GM23248 (cell line): Measurements from ENCODE around the gene CTIF. TPM values are rescaled to one million over a fixed set of nuclear protein-coding genes. Genes with fewer than 3 reads are reported as not detected.

Source experiments
- DNase-seq: peaks from one replicate; pipeline ENCODE4 v3.0.0-alpha.2; 2015
- H2AFZ ChIP-seq: fragments of 200-600 bp; sonication (generic); 2 replicates; pipeline ENCODE4 v1.6.1; 2016; ENCODE audit warnings: antibody characterized with exemption
- H3F3A ChIP-seq: fragments of 200-600 bp; sonication (generic); 2 replicates; pipeline ENCODE4 v1.6.1; 2016; ENCODE audit warnings: mild to moderate bottlenecking, antibody characterized with exemption, mixed run types; ENCODE audit not compliant: insufficient read depth
- H3K27ac ChIP-seq: fragments of 200-600 bp; sonication (generic); 2 replicates; pipeline ENCODE4 v1.5.1; 2016; ENCODE audit warnings: mild to moderate bottlenecking
- H3K27me3 ChIP-seq: fragments of 200-600 bp; sonication (generic); replicated peaks from 2 replicates; pipeline ENCODE4 v1.6.1; 2016; ENCODE audit warnings: mild to moderate bottlenecking; ENCODE audit not compliant: insufficient read depth
- H3K36me3 ChIP-seq: fragments of 200-600 bp; sonication (generic); 2 replicates; pipeline ENCODE4 v1.6.1; 2016; ENCODE audit warnings: low read depth, mild to moderate bottlenecking
- H3K4me1 ChIP-seq: fragments of 200-600 bp; sonication (generic); 2 replicates; pipeline ENCODE4 v1.6.1; 2016; ENCODE audit warnings: mild to moderate bottlenecking; ENCODE audit not compliant: insufficient read depth
- H3K4me2 ChIP-seq: fragments of 200-600 bp; sonication (generic); one replicate; pipeline ENCODE4 v1.6.1; 2016; ENCODE audit warnings: mild to moderate bottlenecking; ENCODE audit not compliant: unreplicated experiment
- H3K4me3 ChIP-seq: fragments of 200-600 bp; sonication (generic); 2 replicates; pipeline ENCODE4 v1.5.1; 2016; ENCODE audit warnings: mild to moderate bottlenecking
- H3K79me2 ChIP-seq: fragments of 200-600 bp; sonication (generic); 2 replicates; pipeline ENCODE4 v1.6.1; 2016; ENCODE audit warnings: mild to moderate bottlenecking; ENCODE audit not compliant: insufficient read depth
- H3K9ac ChIP-seq: fragments of 200-600 bp; sonication (generic); 2 replicates; pipeline ENCODE4 v1.6.1; 2016; ENCODE audit warnings: mild to moderate bottlenecking
- H3K9me2 ChIP-seq: fragments of 200-600 bp; sonication (generic); 2 replicates; pipeline ENCODE4 v1.6.1; 2016; ENCODE audit warnings: mixed run types, mild to moderate bottlenecking, moderate library complexity; ENCODE audit not compliant: insufficient read depth
- H3K9me3 ChIP-seq: fragments of 200-600 bp; sonication (generic); one replicate; pipeline ENCODE4 v1.6.1; 2017; ENCODE audit warnings: low read depth
- H4K20me1 ChIP-seq: fragments of 200-600 bp; sonication (generic); 2 replicates; pipeline ENCODE4 v1.6.0; 2016; ENCODE audit not compliant: insufficient read depth
- EZH2 ChIP-seq: fragments of 200-600 bp; sonication (generic); IDR thresholded peaks from 2 replicates; pipeline ENCODE4 v1.6.1; 2018; ENCODE audit warnings: antibody characterized with exemption, mild to moderate bottlenecking; ENCODE audit not compliant: insufficient read depth, poor library complexity, severe bottlenecking
- EZH2phosphoT487 ChIP-seq: fragments of 200-600 bp; sonication (generic); IDR thresholded peaks from 2 replicates; pipeline ENCODE4 v1.6.1; 2018; ENCODE audit warnings: antibody characterized with exemption, moderate library complexity, mild to moderate bottlenecking, low read depth; ENCODE audit not compliant: insufficient read depth
- WGBS, 2 experiments: methylation state at CpG; one replicate each; pipeline ENCODE4 v1.1.6; 2015 to 2017; ENCODE audit warnings: low lambda C conversion rate in 2 of 2, low coverage in 1 of 2; ENCODE audit errors: missing lambda C conversion rate in 2 of 2; 5-methylcytosine and 5-hydroxymethylcytosine counted together
- in situ Hi-C: fragments of 300-500 bp; cut with MboI; formaldehyde crosslinking; loops from 2 replicates; pipeline ENCODE4 v1.15.0; 2020
- polyA plus RNA-seq: library from polyadenylated mRNA; unstranded; fragments of >200 nt; fragmentation: Nextera tagmentation; extraction: Ambion mirVana; gene quantifications from 2 replicates; pipeline ENCODE4 v1.2.1, GENCODE V29; 2016
- total RNA-seq: library from RNA; depleted of rRNA; stranded (reverse); fragments of >200 nt; shearing (Covaris generic); gene quantifications from 2 replicates; pipeline ENCODE4 v1.2.3, GENCODE V29; 2014

CTIF gene
- total and polyA plus RNA-seq, 2 experiments from 2014 or later: 21.5 to 46.8 TPM

DNA sequence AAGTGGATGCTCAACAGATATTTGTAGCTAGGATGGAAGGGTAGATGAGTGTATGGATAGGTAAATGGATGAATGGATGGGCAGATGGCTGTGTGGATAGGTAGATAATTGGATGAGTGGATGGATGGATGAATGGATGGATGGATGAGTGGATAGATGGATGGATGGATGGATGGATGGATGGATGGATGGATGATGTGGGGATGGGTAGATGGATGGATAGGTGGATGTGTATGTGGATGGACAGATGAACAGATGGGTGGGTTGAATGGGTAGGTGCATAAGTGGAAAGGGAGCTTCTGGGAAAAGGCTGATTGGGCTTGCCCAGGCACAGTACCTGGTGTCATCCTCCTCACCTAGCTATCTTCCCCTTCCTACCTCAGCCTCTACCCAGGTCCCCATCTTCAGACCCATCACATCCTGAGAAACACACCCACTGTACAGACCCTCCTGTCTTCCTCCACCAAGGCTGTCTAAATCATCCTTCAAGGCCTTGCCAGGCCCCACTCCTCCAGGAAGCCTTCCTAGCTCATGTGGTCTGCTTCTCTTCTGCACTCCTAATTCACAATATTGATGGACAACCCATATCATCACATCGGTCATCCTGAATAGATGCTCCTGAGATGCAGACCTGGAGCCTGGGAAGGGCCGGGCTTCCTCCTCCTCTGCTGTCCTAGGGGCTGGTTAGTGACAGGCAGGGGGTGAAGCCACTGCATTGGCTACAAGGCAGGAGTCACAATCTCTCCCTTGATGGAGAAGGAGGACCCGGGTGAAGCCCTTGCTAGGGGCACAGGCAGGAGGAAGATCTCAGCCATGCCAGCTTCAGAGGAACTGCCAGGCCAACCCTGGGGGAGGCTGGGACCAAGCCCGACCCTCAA lies 362.6 kb downstream of the CTIF start:
- WGBS, 2 experiments: 35 to 38% methylated on average over 4 of the region's 4 CpGs
- H3K9ac ChIP-seq: peak overlapping the region; percentile 81
- H4K20me1 ChIP-seq: no peaks in the 10 kb centered on the region
- H3K9me3 ChIP-seq: no peaks in the 10 kb centered on the region
- peaks cover 46% of the 10 kb centered on the region for H3F3A ChIP-seq
- in situ Hi-C loops: no loop called here
- no peaks in the 10 kb centered on the region for H3K9me2 ChIP-seq
- H3K27ac ChIP-seq: peak overlapping the region; percentile 80
- peak overlapping the region; percentile 80 for H2AFZ ChIP-seq
- H3K4me2 ChIP-seq: peak overlapping the region; percentile 5
- peaks cover 39% of the 10 kb centered on the region for H3K4me1 ChIP-seq
- no peaks in the 10 kb centered on the region for H3K79me2 ChIP-seq
- TF ChIP-seq EZH2phosphoT487: no peak
- no peak for TF ChIP-seq EZH2
- no peak for DNase-seq
- H3K27me3 ChIP-seq: no peaks in the 10 kb centered on the region
- no peaks in the 10 kb centered on the region for H3K36me3 ChIP-seq
- H3K4me3 ChIP-seq: no peak overlapping the region

DNA sequence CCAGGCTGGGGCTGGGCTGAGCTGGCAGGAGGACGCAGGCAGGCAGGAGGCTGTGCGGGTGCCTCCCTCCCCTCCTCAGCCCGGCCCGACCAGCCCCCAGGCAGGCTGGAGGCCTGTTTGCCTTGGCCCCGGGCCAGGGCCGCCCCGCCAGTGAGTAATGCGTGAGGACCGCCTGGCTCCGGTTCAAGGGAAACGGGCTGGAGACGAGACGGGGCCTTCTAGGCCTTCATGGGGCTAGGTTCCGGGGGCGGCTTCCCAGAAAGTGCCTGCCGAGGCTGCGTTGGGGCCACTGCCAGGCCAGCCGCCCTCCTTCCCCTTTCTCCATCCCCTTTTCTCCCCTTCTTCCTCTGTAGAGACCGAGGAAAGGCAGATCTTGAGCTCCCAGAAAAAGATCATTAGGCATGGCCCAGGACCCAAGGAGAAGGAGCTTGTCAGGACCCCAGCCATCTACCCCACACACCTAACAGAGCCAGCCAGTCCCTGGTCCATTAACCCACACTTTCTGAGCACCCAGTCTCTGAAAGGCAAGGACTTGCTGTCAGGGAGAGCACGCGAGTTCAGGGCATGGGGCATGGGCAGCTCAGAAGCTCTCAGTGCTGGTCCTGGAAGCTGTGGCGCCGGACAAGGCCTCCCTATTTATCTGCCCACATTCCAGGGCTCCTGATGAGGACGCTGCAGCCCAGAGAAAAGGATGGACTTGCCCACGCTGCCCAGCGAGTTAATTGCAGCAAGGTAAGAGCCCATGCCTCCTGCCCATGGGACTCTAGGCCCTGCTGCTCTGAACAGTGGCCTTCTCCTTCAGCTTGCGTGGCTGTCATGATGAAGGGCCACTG lies 363.4 kb downstream of the CTIF start:
- Histone ChIP-seq H3K9ac (peak overlapping the region; percentile 81), H4K20me1 (no peaks in the 10 kb centered on the region), H3K36me3 (no peaks in the 10 kb centered on the region), H3K27me3 (no peaks in the 10 kb centered on the region), H3K4me2 (peak overlapping the region; percentile 43), H2AFZ (peak overlapping the region; percentile 80), H3K9me2 (no peaks in the 10 kb centered on the region), H3K9me3 (no peaks in the 10 kb centered on the region), H3K4me3 (peak overlapping the region; percentile 20; the same call in 1 of the 2 replicates), H3K4me1 (peaks cover 31% of the 10 kb centered on the region), H3F3A (peaks cover 46% of the 10 kb centered on the region), H3K27ac (peak overlapping the region; percentile 80), H3K79me2 (no peaks in the 10 kb centered on the region)
- in situ Hi-C loops: no loop called here
- TF ChIP-seq EZH2phosphoT487 (no peak), EZH2 (no peak)
- 28 to 30% methylated on average over 27 of the region's 27 CpGs for WGBS, 2 experiments
- peak; percentile 94 for DNase-seq

DNA sequence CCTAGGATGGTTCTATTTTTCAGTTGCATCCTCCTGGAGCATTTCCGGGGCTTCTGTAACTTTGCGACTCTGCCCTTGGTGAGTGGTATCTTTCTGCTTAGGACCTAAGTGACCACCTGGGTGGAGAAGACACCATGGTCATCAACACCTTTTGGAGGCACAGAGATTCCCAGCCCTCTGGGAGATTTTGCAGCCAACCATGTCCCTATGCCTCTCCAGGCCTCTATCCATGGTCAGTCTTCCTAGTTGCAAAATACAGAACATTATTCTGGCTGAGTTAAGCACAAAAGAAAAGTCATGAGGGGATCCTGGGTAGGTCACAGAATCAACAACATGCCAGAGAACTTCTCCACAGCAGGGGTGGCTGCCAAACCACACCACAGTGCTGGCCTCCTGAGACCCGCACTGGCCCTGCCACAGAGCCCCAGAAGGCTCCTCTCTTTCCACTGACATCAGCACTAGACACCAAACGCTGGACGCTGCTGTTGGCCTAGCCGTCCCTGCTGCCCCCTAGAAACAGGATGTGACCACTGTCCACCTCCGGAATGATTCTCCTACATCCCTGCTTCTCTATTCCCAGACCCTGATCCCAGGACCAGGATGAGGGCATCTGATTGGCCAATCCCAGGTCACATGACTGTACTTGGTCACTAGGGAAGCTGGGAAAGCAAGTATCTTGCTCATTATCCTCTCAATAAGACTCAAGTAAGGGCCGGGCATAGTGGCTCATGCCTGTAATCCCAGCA lies 364.2 kb downstream of the CTIF start:
- H3K9me3 ChIP-seq: no peaks in the 10 kb centered on the region
- peaks cover 46% of the 10 kb centered on the region for H3F3A ChIP-seq
- DNase-seq: peak; percentile 44
- H3K4me1 ChIP-seq: peaks cover 28% of the 10 kb centered on the region
- in situ Hi-C loops: no loop called here
- no peaks in the 10 kb centered on the region for H3K36me3 ChIP-seq
- TF ChIP-seq EZH2 (no peak), EZH2phosphoT487 (no peak)
- no peaks in the 10 kb centered on the region for H3K27me3 ChIP-seq
- no peaks in the 10 kb centered on the region for H3K79me2 ChIP-seq
- H4K20me1 ChIP-seq: no peaks in the 10 kb centered on the region
- H3K9ac ChIP-seq: peak overlapping the region; percentile 81
- no peak overlapping the region for H3K4me3 ChIP-seq
- 84 to 95% methylated on average over 8 of the region's 8 CpGs for WGBS, 2 experiments
- peak overlapping the region; percentile 80 for H3K27ac ChIP-seq
- H2AFZ ChIP-seq: 0 out of 2 replicates have a peak overlapping the region, but pooled peaks have one; percentile 80
- peak overlapping the region; percentile 43 for H3K4me2 ChIP-seq
- no peaks in the 10 kb centered on the region for H3K9me2 ChIP-seq

DNA sequence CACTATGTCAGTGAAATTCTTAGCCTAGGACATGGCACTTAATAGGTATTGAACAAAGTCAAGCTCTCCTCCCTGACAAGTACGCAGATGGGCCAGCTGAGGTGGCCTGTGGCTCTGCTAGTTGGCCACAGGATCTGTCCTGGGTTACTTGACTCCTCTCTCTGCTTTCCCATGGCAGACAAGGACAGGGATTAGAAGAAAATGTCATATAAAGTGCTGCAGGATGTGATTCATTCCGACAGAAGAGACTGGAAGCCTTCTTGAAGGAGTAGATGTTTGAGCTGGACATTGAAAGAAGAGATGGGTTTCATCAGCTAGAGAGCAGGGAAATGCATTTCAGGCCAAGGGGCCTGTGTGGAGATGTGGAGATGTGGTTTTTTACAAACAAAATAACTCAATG lies 365.3 kb downstream of the CTIF start:
- Histone ChIP-seq H3K9me3 (no peaks in the 10 kb centered on the region), H3F3A (peaks cover 43% of the 10 kb centered on the region), H3K36me3 (no peaks in the 10 kb centered on the region), H3K79me2 (no peaks in the 10 kb centered on the region), H3K4me2 (no peak overlapping the region), H2AFZ (no peak overlapping the region), H3K27me3 (no peaks in the 10 kb centered on the region), H3K9me2 (no peaks in the 10 kb centered on the region), H3K4me3 (no peak overlapping the region), H3K4me1 (peaks cover 28% of the 10 kb centered on the region), H3K9ac (no peak overlapping the region), H3K27ac (peak overlapping the region; percentile 80; the same call in 1 of the 2 replicates), H4K20me1 (no peaks in the 10 kb centered on the region)
- no peak for TF ChIP-seq EZH2phosphoT487
- TF ChIP-seq EZH2: no peak
- in situ Hi-C loops: no loop called here
- DNase-seq: no peak
- 92 to 96% methylated on average over 2 of the region's 2 CpGs for WGBS, 2 experiments
